Panc1 (cell line): Measurements from ENCODE around the gene OR2AK2. TPM values are rescaled to one million over a fixed set of nuclear protein-coding genes. Genes with fewer than 3 reads are reported as not detected.
"Not testable (repeated sequence)": the region's sequence is repeated elsewhere in the genome, so short reads cannot be mapped to it uniquely, and the experiment has no call there.

ENCODE experiments used
- ATAC-seq: fragments of 200-7000 bp; cut with Tn5 transposase; 2 replicates; pipeline ENCODE4 v1.9.1; 2020; ENCODE audit warnings: mild to moderate bottlenecking, moderate library complexity
- BruUV-seq: library from RNA; stranded (reverse); fragments of 400-500 nt; replicated peaks from 2 replicates; lab custom pipeline; 2021; lab: Mats Ljungman, UMichigan
- CTCF ChIA-PET: fragments of 300-600 bp; sonication (Branson Sonifier 250); formaldehyde crosslinking; loops from one replicate; lab custom pipeline; 2022; ENCODE audit warnings: antibody characterized with exemption; lab: Charles Lee
- POLR2A ChIA-PET: fragments of 300-600 bp; sonication (Branson Sonifier 250); formaldehyde crosslinking; loops from one replicate; lab custom pipeline; 2022; ENCODE audit warnings: antibody characterized with exemption; lab: Charles Lee
- DNase-seq: peaks from one replicate; pipeline ENCODE4 v3.0.0-alpha.2; 2010; ENCODE audit warnings: low read depth, low spot score
- H3K27ac ChIP-seq: 2 replicates; pipeline ENCODE4 v1.5.1; 2011; ENCODE audit warnings: mild to moderate bottlenecking, low read length, inconsistent platforms
- H3K27me3 ChIP-seq: fragments of 200-500 bp; sonication (Bioruptor generic); 2 replicates; pipeline ENCODE4 v1.6.0; 2014; ENCODE audit warnings: low read length, inconsistent platforms; ENCODE audit not compliant: control insufficient read depth, insufficient read depth
- H3K36me3 ChIP-seq: fragments of 200-500 bp; sonication (Bioruptor generic); 2 replicates; pipeline ENCODE4 v1.5.1; 2014; ENCODE audit warnings: inconsistent platforms, mild to moderate bottlenecking, low read length, moderate library complexity; ENCODE audit not compliant: control insufficient read depth, insufficient read depth
- H3K4me1 ChIP-seq: 2 replicates; pipeline ENCODE4 v1.5.1; 2011; ENCODE audit warnings: inconsistent platforms, mild to moderate bottlenecking, low read length, moderate library complexity; ENCODE audit not compliant: control insufficient read depth, insufficient read depth
- H3K4me3 ChIP-seq, 2 experiments: 2 replicates each; pipeline ENCODE4 v1.5.1; 2011 to 2012; ENCODE audit warnings: low read depth in 2 of 2, low read length in 2 of 2, mild to moderate bottlenecking in 2 of 2, inconsistent platforms in 1 of 2, moderate library complexity in 1 of 2
- H3K9me3 ChIP-seq: fragments of 200-500 bp; sonication (Bioruptor generic); 2 replicates; pipeline ENCODE4 v1.5.1; 2014; ENCODE audit warnings: low read depth, mild to moderate bottlenecking, inconsistent platforms, low read length, moderate library complexity; ENCODE audit not compliant: control insufficient read depth, insufficient read depth
- CTCF ChIP-seq: fragments of 450-650 bp; IDR thresholded peaks from 2 replicates; pipeline ENCODE4 v1.5.1; 2017; ENCODE audit warnings: mild to moderate bottlenecking
- POLR2AphosphoS5 ChIP-seq: IDR thresholded peaks from 2 replicates; pipeline ENCODE4 v1.6.1; 2012; ENCODE audit warnings: mild to moderate bottlenecking, low read depth, low read length, moderate library complexity
- REST ChIP-seq, 2 experiments: IDR thresholded peaks; 2 replicates each; pipeline ENCODE4 v1.6.1; 2011 to 2012; ENCODE audit warnings: low read depth in 2 of 2, control low read depth in 1 of 2, low read length in 1 of 2, mild to moderate bottlenecking in 1 of 2, moderate library complexity in 1 of 2; ENCODE audit not compliant: insufficient read depth in 1 of 2
- SIN3A ChIP-seq: IDR thresholded peaks from 2 replicates; pipeline ENCODE4 v1.6.1; 2012; ENCODE audit warnings: low read depth, mild to moderate bottlenecking, low read length, moderate library complexity, borderline replicate concordance; ENCODE audit not compliant: insufficient read depth
- TCF7L2 ChIP-seq: IDR thresholded peaks from 2 replicates; pipeline ENCODE4 v1.6.1; 2011; ENCODE audit warnings: mild to moderate bottlenecking, low read depth, low read length, inconsistent platforms
- in situ Hi-C: cut with HindIII; loops from 2 replicates; pipeline ENCODE4 v1.10.0; 2016; ENCODE audit warnings: low sequenced_read_pairs, low pct_unique_long_range_greater_than_20kb
- intact Hi-C: fragments of 100-400 bp; cut with micrococcal nuclease; formaldehyde crosslinking; loops from one replicate; pipeline ENCODE4 v1.10.0; 2022; ENCODE audit not compliant: unreplicated experiment
- total RNA-seq: library from RNA; stranded (reverse); gene quantifications from one replicate; pipeline ENCODE4 v1.2.1, GENCODE V29; 2021; ENCODE audit not compliant: unreplicated experiment

OR2AK2 gene
- total RNA-seq, 1 experiment from 2014 or later: not detected

GRCh38 chr1:247936415-247936814 is 28.6 kb upstream of the OR2AK2 start:
- H3K9me3 ChIP-seq: 0 out of 2 replicates have a peak, but pooled peaks cover 3% of the 10 kb centered on the region
- H3K27ac ChIP-seq: no peak overlapping the region
- ATAC-seq (no peak), DNase-seq (no peak)
- TF ChIP-seq SIN3A: no peak
- no peak for TF ChIP-seq CTCF
- TF ChIP-seq POLR2AphosphoS5: no peak
- no peak for TF ChIP-seq TCF7L2
- TF ChIP-seq REST (IDR thresholded peaks at IDR 0.05; ENCODE audit: insufficient read depth in 1 of 2, low read depth in 2 of 2, low read length in 1 of 2): no peak
- H3K36me3 ChIP-seq: no peaks in the 10 kb centered on the region
- no TSS peak for BruUV-seq
- intact Hi-C loops: no loop called here
- no peaks in the 10 kb centered on the region for H3K4me1 ChIP-seq
- no peak overlapping the region for H3K4me3 ChIP-seq
- POLR2A ChIA-PET: no interaction called here
- in situ Hi-C loops: no loop called here
- H3K27me3 ChIP-seq: no peaks in the 10 kb centered on the region
- CTCF ChIA-PET: no interaction called here

GRCh38 chr1:247936965-247937734 is 27.9 kb upstream of the OR2AK2 start:
- H3K9me3 ChIP-seq, BruUV-seq, CTCF ChIA-PET, H3K36me3 ChIP-seq, H3K27ac ChIP-seq, H3K4me1 ChIP-seq, POLR2A ChIA-PET, in situ Hi-C loops, H3K27me3 ChIP-seq, intact Hi-C loops: not testable (repeated sequence)
- ATAC-seq (0 out of 2 replicates have a peak, but pooled peaks have one; percentile 30), DNase-seq (peak; percentile 7)
- H3K4me3 ChIP-seq: peak overlapping the region in 1 of 2 experiments; percentile 13; a peak in 1 of 4 replicates
- peak; percentile 70 for TF ChIP-seq CTCF
